ENCODE measurements around the gene SLC39A3.
"Not testable (repeated sequence)": the region's sequence is repeated elsewhere in the genome, so short reads cannot be mapped to it uniquely, and the experiment has no call there.

SLC39A3 gene

GRCh38 chr19:2714102-2714501 is 25.7 kb downstream of the SLC39A3 start:
- peaks cover 21% of the 10 kb centered on the region for H3K36me3 Mint-ChIP-seq
- H3K27ac Mint-ChIP-seq: peak overlapping the region; percentile 43
- peaks cover 59% of the 10 kb centered on the region for H3K4me1 Mint-ChIP-seq
- not testable (repeated sequence) for H3K27me3 Mint-ChIP-seq, ATAC-seq, H3K9me3 Mint-ChIP-seq, H3K4me3 Mint-ChIP-seq

DNA sequence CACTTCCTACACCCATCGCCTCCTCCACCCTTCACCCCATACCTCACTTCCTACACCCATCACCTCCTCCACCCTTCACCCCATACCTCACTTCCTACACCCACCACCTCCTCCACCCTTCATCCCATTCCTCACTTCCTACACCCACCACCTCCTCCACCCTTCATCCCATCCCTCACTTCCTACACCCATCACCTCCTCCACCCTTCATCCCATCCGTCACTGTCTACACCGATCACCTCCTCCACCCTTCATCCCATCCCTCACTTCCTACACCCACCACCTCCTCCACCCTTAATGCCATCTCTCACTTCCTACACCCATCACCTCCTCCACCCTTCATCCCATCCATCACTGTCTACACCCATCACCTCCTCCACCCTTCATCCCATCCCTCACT is 26.6 kb downstream of the SLC39A3 start:
- H3K27me3 Mint-ChIP-seq, H3K9me3 Mint-ChIP-seq, ATAC-seq, H3K4me3 Mint-ChIP-seq: not testable (repeated sequence)
- Mint-ChIP-seq H3K4me1 (peaks cover 58% of the 10 kb centered on the region), H3K27ac (peak overlapping the region; percentile 82), H3K36me3 (peaks cover 21% of the 10 kb centered on the region)

- peaks cover 8% of the 10 kb centered on the region for H3K9me3 Mint-ChIP-seq
- H3K4me1 Mint-ChIP-seq: peaks cover 55% of the 10 kb centered on the region
- peak overlapping the region; percentile 82 for H3K27ac Mint-ChIP-seq
- no peaks in the 10 kb centered on the region for H3K27me3 Mint-ChIP-seq
- no peak overlapping the region for H3K4me3 Mint-ChIP-seq
- peaks cover 20% of the 10 kb centered on the region for H3K36me3 Mint-ChIP-seq
- ATAC-seq: no peak
These were observed 28.0 kb downstream of the SLC39A3 start for GRCh38 chr19:2711875-2712205.

DNA sequence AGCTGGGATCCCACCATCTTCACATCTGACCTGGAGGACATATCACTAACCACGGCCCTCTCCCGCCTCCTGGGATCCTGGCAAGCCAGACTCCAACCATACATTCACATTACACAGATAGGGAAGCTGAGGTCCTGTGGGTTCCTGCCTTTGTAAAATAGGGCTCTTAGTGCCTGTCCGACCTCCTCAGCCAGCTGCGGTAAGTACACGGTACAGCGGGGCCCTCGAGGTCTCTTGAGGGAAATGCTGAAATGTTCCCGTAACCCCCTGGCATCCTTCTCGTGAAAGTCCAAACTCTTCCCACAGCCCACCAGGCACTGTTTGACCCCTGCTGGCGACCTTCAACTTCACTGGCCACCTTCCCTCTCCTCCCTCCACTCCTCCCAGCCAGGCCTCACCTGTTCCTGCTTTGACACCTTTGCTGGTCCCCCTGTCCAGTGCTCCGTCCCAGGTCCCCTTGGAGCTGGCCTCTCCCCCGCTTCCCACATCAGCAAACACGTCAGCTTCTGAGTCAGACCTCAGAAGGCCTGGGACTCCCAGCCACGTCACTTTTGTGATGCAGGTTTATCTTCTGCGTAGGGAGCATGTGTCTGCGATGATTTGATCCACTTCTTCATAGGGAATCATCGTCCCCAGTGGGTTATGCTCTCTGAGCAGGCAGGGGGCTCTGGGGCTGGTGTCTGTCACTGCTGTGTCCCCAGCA is 28.5 kb downstream of the SLC39A3 start:
- Mint-ChIP-seq H3K36me3 (peaks cover 15% of the 10 kb centered on the region), H3K27me3 (no peaks in the 10 kb centered on the region), H3K4me1 (peaks cover 50% of the 10 kb centered on the region), H3K9me3 (peaks cover 10% of the 10 kb centered on the region), H3K4me3 (peak overlapping the region; percentile 68), H3K27ac (peak overlapping the region; percentile 82)
- peak; percentile 67 for ATAC-seq

DNA sequence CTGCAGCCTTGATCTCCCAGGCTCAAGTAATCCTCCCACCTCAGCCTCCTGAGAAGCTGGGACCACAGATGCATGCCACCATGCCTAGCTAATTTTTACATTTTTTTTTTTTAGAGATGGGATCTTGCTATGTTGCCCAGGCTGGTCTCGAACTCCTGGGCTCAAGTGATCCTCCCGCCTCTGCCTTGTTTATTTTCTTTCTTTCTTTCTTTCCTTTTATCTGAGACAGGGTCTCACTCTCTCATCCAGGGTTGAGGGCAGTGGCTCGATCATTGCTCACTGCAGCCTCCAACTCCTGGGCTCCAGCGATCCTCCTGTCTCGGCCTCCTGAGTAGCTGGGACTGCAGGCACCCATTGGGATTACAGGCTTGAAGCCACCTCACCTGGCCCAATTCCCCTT is 33.6 kb downstream of the SLC39A3 start:
- Mint-ChIP-seq H3K4me3 (no peak overlapping the region), H3K4me1 (peaks cover 34% of the 10 kb centered on the region), H3K36me3 (peaks cover 7% of the 10 kb centered on the region), H3K27ac (peak overlapping the region; percentile 4), H3K9me3 (peaks cover 2% of the 10 kb centered on the region), H3K27me3 (no peaks in the 10 kb centered on the region)
- ATAC-seq: no peak

GRCh38 chr19:2703691-2704216 is 36.1 kb downstream of the SLC39A3 start:
- ATAC-seq: no peak
- H3K4me3 Mint-ChIP-seq: no peak overlapping the region

GRCh38 chr19:2703077-2703437 is 36.8 kb downstream of the SLC39A3 start:
- peaks cover 2% of the 10 kb centered on the region for H3K9me3 Mint-ChIP-seq
- H3K27ac Mint-ChIP-seq: peak overlapping the region; percentile 90
- no peak for ATAC-seq
- H3K4me3 Mint-ChIP-seq: peak overlapping the region; percentile 58
- H3K27me3 Mint-ChIP-seq: no peaks in the 10 kb centered on the region
- peaks cover 48% of the 10 kb centered on the region for H3K4me1 Mint-ChIP-seq
- H3K36me3 Mint-ChIP-seq: peaks cover 17% of the 10 kb centered on the region

More at GRCh38 chr19:2703691-2704216, 36.1 kb downstream of the SLC39A3 start:
- no peak overlapping the region for H3K27ac Mint-ChIP-seq
- H3K9me3 Mint-ChIP-seq: peaks cover 2% of the 10 kb centered on the region
- H3K4me1 Mint-ChIP-seq: peaks cover 41% of the 10 kb centered on the region
- H3K27me3 Mint-ChIP-seq: no peaks in the 10 kb centered on the region
- H3K36me3 Mint-ChIP-seq: peaks cover 17% of the 10 kb centered on the region

DNA sequence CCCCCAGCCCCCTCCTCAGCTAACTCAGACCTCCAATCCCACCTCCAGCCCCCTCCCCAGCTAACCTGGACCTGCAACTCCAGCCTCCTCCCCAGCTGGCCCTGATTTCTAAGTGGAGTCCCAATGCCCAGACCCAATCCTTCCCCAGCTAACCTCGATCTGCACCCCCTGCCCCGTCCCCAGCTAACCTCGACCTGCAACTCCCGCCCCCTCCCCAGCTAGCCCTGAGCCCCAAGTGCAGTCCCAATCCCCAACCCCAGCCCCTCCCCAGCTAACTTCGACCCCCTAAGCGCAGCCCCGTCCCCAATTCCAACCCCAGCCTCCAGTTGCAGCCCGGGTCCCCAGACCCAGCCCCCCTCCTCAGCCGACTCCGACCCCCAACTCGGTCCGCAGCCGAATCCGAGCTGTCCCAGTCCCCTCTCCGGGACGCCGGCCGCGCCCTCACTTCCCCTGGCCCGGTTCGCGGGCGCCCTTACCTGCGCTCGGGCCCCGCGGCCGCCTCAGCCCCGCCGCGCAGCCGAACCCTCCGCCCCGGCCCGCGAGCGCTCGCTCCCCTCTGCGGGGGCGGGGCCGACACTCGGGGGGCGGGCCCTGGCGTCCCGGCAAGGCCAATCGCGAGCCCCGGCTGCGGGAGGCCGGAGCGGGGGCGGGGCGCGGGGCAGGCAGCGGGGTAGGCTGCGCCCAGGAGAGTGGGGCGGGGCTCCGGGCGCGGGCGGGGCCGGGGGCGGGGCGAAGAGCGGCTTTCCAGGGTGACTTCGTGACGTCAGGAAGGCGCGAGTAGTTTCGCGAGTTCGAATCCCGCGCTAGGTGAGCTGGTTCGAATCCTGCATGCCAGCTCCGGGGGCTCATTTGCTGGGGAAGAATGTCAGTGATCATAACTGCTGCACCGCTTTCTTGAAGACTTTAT is 37.4 kb downstream of the SLC39A3 start, which contains the start of gene GNG7:
GNG7 (minus strand) TSS at position 525 of the 907 bp plus-strand sequence. CDS start 182,006 bp downstream, outside the sequence.
- peak within 1 kb of the TSS; percentile 90 for H3K27ac Mint-ChIP-seq
- peak within 1 kb of the TSS; percentile 82 for H3K4me3 Mint-ChIP-seq
- H3K4me1 Mint-ChIP-seq: peaks cover 49% of the 10 kb centered on the region
- peaks cover 2% of the 10 kb centered on the region for H3K9me3 Mint-ChIP-seq
- no peaks in the 10 kb centered on the region for H3K27me3 Mint-ChIP-seq
- peak; percentile 97 for ATAC-seq
- peaks cover 17% of the 10 kb centered on the region for H3K36me3 Mint-ChIP-seq

DNA sequence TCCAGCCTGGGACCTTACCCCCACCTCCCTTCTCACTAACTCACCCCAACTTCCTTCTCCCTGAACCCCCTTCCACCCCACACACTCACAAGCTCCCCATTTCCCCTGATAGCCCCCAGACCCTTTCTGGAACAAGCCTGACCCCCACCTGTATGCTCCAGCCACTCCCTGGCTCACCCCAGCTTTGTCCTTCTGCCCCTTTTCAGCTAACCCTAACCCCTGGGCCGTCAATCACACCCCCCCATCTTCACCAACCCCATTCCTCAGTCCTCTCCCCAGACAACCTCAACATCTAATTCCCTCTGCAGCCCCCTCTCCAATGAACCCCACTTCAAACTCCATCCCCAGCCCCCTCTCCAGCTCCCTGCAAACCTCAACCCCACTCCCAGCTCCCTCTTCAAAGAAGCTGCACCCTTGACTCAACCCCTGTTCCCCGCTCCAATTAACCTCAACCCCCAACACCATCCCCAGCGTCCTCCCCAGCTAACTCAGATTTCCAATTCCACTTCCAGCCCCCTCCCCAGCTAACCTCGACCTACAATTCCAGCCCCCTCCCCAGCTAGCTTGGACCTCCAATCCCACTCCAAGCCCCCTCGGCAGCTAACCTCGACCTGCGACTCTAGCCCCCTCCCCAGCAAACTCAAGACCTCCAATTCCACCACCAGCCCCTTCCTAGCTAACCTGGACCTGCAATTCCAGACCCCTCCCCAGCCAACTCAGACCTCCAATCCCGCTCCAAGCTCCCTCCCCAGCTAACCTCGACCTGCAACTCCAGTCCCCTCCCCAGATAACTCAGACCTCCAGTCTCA is 38.3 kb downstream of the SLC39A3 start:
- Mint-ChIP-seq H3K27me3 (no peaks in the 10 kb centered on the region), H3K9me3 (peaks cover 2% of the 10 kb centered on the region), H3K36me3 (peaks cover 18% of the 10 kb centered on the region), H3K4me3 (peak overlapping the region; percentile 82), H3K4me1 (peaks cover 56% of the 10 kb centered on the region), H3K27ac (peak overlapping the region; percentile 90)
- no peak for ATAC-seq

DNA sequence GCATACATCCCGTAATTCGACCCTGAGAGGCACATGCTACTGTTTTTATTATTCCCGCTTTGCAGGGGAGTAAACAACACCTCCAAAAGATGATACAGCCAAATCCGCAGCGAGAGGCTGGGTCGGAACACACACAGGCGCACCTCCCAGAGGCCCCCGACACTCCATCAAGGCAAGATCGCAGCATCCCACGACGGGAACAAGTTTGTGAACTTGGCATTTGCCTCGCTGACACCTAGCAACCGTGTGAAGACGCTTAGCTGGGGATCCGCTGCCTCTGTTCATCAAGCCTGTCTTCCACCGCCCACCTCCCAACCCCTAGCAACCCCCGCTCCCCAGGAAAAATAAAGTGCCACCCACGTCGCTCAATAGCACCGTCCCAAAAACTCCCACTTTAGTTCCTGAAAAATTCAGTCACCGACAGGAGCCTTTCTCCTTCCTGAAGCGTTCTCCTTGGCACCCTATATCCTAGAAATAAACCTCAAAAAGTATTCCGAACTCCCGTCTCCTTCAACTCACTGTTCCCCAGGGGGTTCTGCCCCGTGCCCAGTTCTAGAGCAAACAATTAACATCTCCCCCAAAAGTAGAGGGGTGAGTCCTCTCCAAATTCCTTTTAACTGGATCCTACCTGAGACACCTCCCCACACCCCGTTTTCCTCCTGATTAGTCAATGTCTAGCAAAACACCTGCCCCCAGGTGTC is 39.0 kb downstream of the SLC39A3 start:
- peaks cover 64% of the 10 kb centered on the region for H3K4me1 Mint-ChIP-seq
- H3K27me3 Mint-ChIP-seq: no peaks in the 10 kb centered on the region
- H3K27ac Mint-ChIP-seq: peak overlapping the region; percentile 90
- no peak for ATAC-seq
- H3K36me3 Mint-ChIP-seq: peaks cover 25% of the 10 kb centered on the region
- H3K4me3 Mint-ChIP-seq: peak overlapping the region; percentile 82
- no peaks in the 10 kb centered on the region for H3K9me3 Mint-ChIP-seq

GRCh38 chr19:2699413-2700140 is 40.2 kb downstream of the SLC39A3 start:
- peak overlapping the region; percentile 90 for H3K27ac Mint-ChIP-seq
- peaks cover 25% of the 10 kb centered on the region for H3K36me3 Mint-ChIP-seq
- H3K27me3 Mint-ChIP-seq: no peaks in the 10 kb centered on the region
- H3K4me1 Mint-ChIP-seq: peaks cover 75% of the 10 kb centered on the region
- ATAC-seq: no peak
- no peaks in the 10 kb centered on the region for H3K9me3 Mint-ChIP-seq
- peak overlapping the region; percentile 75 for H3K4me3 Mint-ChIP-seq

GRCh38 chr19:2694196-2694595 is 45.6 kb downstream of the SLC39A3 start:
- peak overlapping the region; percentile 63 for H3K4me3 Mint-ChIP-seq
- no peaks in the 10 kb centered on the region for H3K9me3 Mint-ChIP-seq
- H3K36me3 Mint-ChIP-seq: peaks cover 13% of the 10 kb centered on the region
- peak; percentile 49 for ATAC-seq
- H3K27ac Mint-ChIP-seq: peak overlapping the region; percentile 90
- no peaks in the 10 kb centered on the region for H3K27me3 Mint-ChIP-seq
- peaks cover 57% of the 10 kb centered on the region for H3K4me1 Mint-ChIP-seq

DNA sequence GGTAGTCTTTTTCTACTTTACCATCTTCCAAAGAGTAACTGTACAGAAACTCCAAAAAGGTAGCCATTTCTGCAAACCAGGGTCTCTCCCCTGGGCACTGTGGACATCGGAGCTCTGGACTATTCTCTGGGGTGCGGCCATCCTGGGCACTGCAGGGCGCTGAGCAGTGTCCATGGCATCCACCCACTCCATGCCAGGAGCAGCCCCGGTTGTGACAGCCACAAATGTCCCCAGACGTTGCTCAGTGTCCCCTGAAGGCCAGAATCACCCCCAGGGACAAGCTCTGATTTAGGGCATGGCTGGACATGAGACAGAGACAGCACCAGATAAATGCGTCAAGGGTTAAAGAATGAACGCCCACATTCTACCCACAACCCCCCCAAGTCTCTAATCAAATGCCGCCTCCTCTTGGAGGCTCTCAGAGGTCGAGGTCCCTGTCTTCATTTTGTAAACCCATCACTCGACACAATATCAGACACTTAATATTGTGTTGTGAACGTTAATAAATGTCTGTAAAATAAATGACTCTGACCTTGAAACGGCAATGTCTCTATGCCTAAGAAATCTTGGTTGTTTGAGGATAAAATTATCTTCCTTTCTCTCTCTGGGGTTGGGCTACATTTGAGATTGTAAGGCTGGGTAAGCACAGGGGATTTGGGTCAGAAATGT is 46.2 kb downstream of the SLC39A3 start:
- Mint-ChIP-seq H3K4me1 (peaks cover 52% of the 10 kb centered on the region), H3K9me3 (no peaks in the 10 kb centered on the region), H3K4me3 (peak overlapping the region; percentile 63), H3K27ac (peak overlapping the region; percentile 90), H3K36me3 (peaks cover 13% of the 10 kb centered on the region), H3K27me3 (no peaks in the 10 kb centered on the region)
- ATAC-seq: no peak

Measured in stimulated activated memory B cell treated with anti-CD40 and anti-IgM and Interleukin-4, amounts not matched to agents 10 μg/mL and 1 μg/mL and 100 μg/mL, for 72 hours (primary cell).